ENCODE measurements around the gene CDK6.
"Not testable (repeated sequence)": the region's sequence is repeated elsewhere in the genome, so short reads cannot be mapped to it uniquely, and the experiment has no call there.

Gene CDK6

GRCh38 chr7:92758796-92759431 is 77.5 kb downstream of the CDK6 start:
- H3K4me3 ChIP-seq (ENCODE audit: low read depth, low read length), result no peak overlapping the region
- in situ Hi-C loops (cut with HindIII; ENCODE audit: low pct_ligation_motif_present, low sequenced_read_pairs), result no loop called here
- peaks cover 7% of the 10 kb centered on the region for H3K36me3 ChIP-seq (replicated peaks)
- no peak for DNase-seq
- H3K27ac ChIP-seq, result no peak overlapping the region
- no peaks in the 10 kb centered on the region for H3K27me3 ChIP-seq (replicated peaks)
- no peak for TF ChIP-seq CTCF (IDR thresholded peaks at IDR 0.05; ENCODE audit: low read depth, low read length, missing control alignments)

GRCh38 chr7:92757311-92757910 is 79.0 kb downstream of the CDK6 start:
- H3K27me3 ChIP-seq (replicated peaks); in situ Hi-C loops (cut with HindIII; ENCODE audit: low pct_ligation_motif_present, low sequenced_read_pairs); H3K4me3 ChIP-seq (ENCODE audit: low read depth, low read length); DNase-seq; H3K27ac ChIP-seq; H3K36me3 ChIP-seq (replicated peaks): not testable (repeated sequence)

DNA sequence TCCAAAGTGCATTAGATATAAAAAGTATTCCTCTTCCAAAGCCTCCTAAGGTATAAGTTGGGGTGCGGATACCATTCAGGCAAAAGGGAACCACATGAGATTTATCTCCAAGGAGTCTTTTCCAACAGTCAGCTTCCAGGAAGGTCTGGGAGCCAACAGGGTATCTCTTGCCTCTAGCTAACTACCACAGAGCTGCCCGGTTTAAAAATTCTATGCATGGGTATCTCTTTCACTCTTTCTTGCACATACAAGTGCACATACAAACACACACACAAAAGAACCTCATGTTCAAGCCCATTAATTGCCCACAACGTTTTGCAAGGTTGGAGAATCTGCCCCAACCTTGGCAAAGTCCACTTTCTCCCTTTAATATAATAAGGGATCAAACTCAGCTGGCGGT is 80.7 kb downstream of the CDK6 start:
- no peaks in the 10 kb centered on the region for H3K27me3 ChIP-seq (replicated peaks)
- in situ Hi-C loops (cut with HindIII; ENCODE audit: low pct_ligation_motif_present, low sequenced_read_pairs), result no loop called here
- no peak for DNase-seq
- no peak for TF ChIP-seq CTCF (IDR thresholded peaks at IDR 0.05; ENCODE audit: low read depth, low read length, missing control alignments)
- H3K27ac ChIP-seq, result no peak overlapping the region
- H3K4me3 ChIP-seq (ENCODE audit: low read depth, low read length), result no peak overlapping the region
- peaks cover 7% of the 10 kb centered on the region for H3K36me3 ChIP-seq (replicated peaks)

DNA sequence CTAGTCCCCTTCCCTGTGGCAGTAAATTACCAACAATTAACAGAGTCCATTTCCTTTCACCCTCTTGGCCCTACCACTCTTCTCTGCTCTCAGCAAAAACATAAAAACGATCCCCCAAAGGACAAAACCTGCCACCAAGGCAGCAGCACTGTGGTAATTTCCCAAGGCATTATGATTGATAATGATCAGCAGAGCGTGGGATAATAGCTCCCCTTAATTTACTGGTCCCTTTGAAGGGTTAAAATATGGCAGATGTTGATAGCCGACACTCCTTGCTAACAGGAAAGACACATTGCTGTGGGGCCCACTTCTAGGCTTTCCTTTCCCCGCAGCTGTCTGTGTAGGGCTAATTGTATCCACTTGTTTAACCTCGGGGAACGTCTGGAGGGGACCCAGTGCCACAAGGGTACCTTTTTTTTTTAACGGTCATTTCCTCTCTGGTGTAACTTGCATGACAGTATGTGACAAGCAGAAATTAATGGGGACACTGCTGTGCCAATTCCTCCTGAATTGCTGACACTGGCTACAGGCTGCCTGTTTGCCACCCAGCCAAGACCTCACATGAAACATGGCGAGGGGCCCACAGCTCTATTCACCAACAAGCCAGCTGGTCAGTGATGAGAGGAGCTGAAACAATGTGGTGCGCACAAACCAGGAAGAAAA is 81.3 kb downstream of the CDK6 start:
- no peak for TF ChIP-seq CTCF (IDR thresholded peaks at IDR 0.05; ENCODE audit: low read depth, low read length, missing control alignments)
- H3K4me3 ChIP-seq (ENCODE audit: low read depth, low read length), result no peak overlapping the region
- peaks cover 7% of the 10 kb centered on the region for H3K36me3 ChIP-seq (replicated peaks)
- H3K27me3 ChIP-seq (replicated peaks), result no peaks in the 10 kb centered on the region
- in situ Hi-C loops (cut with HindIII; ENCODE audit: low pct_ligation_motif_present, low sequenced_read_pairs), result no loop called here
- no peak overlapping the region for H3K27ac ChIP-seq
- DNase-seq, result no peak

DNA sequence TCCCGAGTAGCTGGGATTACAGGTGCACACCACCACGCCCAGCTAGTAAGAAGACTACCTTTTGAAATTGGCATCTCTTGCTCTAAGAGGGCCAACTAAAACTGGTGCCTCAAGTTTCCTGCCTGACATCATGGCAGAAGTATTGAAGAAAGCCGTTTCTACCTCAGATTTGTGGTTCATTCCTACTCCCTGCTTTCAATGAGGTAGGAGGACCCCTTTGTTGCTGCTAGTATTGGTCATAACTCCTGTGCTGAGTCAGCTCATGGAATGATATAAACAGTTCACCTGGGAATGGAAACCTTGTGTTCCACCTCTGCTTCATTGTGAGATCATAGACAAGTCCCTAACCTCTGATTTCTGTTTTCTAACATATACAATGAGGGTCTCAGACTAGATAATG is 82.8 kb downstream of the CDK6 start:
- no peak overlapping the region for H3K4me3 ChIP-seq (ENCODE audit: low read depth, low read length)
- peak overlapping the region; percentile 98 for H3K27ac ChIP-seq
- no peak for DNase-seq
- in situ Hi-C loops (cut with HindIII; ENCODE audit: low pct_ligation_motif_present, low sequenced_read_pairs), result no loop called here
- H3K36me3 ChIP-seq (replicated peaks), result peaks cover 7% of the 10 kb centered on the region
- TF ChIP-seq CTCF (IDR thresholded peaks at IDR 0.05; ENCODE audit: low read depth, low read length, missing control alignments), result no peak
- H3K27me3 ChIP-seq (replicated peaks), result no peaks in the 10 kb centered on the region
